GM19463 (cell line): Measurements from ENCODE around the gene AP5Z1.

Experiments used
- ATAC-seq: cut with Tn5 transposase; IDR thresholded peaks from one replicate; pipeline ENCODE4 v1.9.1; 2021; ENCODE audit warnings: mild to moderate bottlenecking, moderate library complexity; ENCODE audit not compliant: unreplicated experiment

Gene AP5Z1, protein sequence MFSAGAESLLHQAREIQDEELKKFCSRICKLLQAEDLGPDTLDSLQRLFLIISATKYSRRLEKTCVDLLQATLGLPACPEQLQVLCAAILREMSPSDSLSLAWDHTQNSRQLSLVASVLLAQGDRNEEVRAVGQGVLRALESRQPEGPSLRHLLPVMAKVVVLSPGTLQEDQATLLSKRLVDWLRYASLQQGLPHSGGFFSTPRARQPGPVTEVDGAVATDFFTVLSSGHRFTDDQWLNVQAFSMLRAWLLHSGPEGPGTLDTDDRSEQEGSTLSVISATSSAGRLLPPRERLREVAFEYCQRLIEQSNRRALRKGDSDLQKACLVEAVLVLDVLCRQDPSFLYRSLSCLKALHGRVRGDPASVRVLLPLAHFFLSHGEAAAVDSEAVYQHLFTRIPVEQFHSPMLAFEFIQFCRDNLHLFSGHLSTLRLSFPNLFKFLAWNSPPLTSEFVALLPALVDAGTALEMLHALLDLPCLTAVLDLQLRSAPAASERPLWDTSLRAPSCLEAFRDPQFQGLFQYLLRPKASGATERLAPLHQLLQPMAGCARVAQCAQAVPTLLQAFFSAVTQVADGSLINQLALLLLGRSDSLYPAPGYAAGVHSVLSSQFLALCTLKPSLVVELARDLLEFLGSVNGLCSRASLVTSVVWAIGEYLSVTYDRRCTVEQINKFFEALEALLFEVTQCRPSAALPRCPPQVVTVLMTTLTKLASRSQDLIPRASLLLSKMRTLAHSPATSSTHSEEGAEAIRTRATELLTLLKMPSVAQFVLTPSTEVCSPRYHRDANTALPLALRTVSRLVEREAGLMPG

GRCh38 chr7:4775250-4775847, at the start of gene AP5Z1:
TSS of gene AP5Z1 (plus strand) at chr7:4775623. CDS start at chr7:4775716, 93 bp downstream.
- peak; percentile 93 for ATAC-seq

DNA sequence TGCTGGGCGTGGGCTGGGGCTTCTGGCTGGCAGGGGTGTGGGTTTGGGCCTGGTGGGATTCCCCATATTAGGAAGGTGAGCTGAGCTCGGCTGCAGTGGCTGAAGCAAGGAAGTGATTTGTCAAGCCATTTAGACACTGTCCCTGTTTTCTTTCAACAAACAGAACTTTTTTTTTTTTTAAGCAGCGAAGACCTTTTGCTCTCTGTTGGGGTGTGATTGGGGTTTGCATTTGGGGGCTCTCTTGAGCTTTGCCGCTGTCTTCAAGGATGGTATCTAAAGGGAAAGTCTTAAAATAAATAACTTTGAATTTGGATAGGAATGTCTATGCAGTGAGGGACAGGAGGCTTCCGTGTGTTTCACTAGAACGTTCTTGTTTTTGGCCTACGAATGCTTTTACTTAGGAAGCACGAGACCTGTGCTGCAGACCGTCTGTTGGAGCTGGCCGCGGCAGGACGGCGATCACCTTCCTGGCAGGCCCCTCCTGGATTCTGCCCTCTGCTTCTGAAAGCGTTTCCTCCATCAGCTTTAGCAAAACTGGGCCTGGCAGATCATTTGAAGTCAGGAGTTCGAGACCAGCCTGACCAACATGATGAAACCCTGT, 49.5 kb upstream of the AP5Z1 start:
- ATAC-seq = no peak

DNA sequence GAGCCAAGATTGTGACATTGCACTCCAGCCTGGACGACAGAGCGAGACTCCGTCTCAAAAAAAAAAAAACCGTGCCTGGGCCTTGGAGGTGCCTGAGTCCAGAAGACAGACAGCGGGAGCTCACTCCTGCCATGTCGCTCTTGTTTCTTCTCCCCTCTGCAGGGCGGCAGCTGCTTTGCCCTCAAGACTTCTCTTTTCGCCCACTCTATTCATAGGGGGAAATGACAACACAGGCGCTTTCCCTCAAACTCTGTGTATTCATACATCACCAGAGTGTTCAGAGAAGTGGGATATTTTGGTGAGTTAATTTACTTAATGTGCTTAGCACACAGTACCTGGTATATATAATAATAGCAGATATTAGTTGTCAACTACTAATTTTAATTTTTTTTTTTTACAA, 48.9 kb upstream of the AP5Z1 start:
- ATAC-seq = no peak

GRCh38 chr7:4727914-4728705, 47.3 kb upstream of the AP5Z1 start:
- no peak for ATAC-seq

DNA sequence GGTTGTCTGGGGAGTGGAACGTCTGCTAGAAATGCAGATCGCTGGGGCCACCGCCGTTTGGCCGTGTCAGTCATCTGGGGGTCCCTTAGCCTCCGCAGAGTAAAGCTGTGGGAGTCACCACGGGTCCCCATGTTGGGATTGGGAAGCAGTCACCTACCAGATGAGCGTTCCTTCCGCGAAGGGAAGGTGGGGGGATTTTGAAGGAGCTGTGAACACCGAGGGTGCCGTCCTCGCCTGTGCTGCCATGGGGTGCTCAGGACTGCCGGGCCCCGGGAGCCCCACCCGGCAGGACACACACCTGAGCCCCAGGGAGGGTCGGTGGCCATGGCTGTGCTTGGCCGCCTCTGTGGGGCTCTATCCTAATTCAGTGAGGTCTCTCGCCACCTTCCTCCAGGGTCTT, 46.2 kb upstream of the AP5Z1 start:
- no peak for ATAC-seq

DNA sequence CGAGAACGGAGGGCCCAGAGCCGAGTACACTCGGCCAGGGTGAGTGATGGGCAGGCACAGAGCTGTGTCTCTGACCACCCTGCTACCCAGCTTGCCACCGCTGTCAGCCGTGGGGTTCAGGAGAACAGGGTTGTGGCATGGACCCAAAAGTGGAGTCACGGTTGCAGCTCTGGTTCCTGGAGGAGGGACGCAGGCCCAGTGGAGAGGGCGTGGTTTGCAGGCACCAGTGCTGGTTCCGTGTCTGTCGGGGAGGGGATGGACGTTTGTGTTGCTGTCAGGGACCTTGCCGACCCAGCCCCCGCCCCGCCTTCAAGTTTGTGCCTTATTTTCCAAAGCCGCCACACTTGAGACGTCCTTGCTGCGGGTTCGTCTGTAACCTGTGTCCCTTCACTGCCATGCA, 45.1 kb upstream of the AP5Z1 start:
- no peak for ATAC-seq

GRCh38 chr7:4730971-4731370, 44.5 kb upstream of the AP5Z1 start:
- ATAC-seq = no peak

- no peak for ATAC-seq
Measured at GRCh38 chr7:4731803-4732202, 43.6 kb upstream of the AP5Z1 start.

DNA sequence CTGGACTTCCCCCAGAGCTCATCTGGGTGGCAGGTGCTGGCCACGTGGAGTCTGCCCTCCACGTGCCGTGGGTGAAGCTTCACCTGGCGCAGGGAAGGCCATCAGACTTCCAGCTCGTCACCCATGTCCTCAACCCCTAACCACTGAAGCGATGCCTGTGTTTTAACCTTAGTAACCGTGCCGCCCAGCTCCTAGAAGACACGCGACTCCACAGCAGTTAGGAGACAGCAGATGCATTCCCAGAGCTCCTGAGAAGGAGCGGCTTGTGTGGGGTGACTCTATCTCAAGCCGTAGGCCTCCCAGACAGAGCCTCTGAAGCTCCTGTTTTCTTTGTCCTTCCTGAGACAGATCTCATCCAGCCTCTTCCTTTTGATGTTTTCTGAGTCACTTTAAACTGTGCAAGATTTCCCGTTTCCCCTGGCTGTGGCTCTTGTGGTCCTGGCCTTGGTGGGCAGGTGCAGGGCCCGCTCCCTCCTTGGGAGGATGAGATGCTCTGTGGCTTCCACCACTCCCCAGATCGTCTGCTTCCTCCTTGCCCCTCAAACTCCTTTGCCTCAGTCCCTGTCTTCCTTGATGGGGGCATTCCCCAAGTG, 41.4 kb upstream of the AP5Z1 start:
- no peak for ATAC-seq

DNA sequence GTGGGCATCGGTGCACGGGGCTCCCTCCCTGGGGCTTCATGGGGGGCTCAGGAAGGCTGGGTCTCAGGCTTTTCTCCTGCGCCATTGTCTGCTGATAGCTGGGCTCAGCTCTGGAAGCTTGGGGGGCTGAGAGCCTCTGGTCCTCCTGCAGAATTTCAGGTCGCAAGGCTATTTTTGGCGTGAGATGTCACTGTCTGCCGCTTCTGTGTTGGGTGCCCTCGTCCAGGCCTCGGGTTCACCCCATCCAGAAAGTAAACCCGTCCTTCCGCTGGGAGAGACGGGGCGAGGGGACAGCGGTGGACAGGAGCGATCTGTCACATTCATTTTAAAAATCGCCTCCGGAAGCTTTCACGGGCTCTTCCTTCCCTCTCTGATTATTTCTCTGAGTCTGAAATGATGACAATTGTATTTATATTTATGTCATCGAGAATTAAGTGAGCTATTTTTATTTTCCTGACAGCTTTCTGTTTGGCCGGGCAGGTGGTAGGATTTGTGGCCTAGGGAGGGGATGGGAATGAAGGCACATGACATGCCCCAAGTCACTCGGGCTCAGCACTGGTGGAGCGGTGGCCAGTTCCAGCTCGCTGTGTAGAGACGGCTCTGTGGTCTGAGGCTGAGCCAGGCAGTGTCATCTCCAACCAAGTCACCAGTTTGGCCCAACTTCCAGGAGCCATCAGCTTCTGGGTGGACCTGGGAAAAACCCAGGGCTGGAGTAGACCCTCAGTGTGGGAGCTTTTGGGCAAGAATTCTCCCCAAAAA, 40.7 kb upstream of the AP5Z1 start:
- ATAC-seq = no peak

DNA sequence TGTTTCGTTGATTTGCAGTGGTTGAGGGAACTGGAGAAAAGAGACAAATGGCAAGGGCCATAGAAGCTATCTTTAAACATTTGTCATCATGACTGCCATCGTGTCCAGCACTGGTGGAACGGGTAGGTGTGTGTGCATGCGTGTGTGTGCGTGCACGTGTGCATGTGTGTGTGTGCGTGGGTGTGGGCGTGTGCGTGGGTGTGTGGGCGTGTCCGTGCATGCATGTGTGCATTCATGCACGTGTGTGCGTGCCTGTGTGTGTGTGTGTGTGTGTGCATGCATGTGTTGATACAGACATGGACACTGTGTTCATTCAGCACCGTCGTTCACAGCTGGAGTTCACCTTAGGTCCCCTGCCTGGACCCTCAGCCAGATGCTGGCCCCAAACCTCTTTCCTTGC, 38.1 kb upstream of the AP5Z1 start:
- no peak for ATAC-seq

DNA sequence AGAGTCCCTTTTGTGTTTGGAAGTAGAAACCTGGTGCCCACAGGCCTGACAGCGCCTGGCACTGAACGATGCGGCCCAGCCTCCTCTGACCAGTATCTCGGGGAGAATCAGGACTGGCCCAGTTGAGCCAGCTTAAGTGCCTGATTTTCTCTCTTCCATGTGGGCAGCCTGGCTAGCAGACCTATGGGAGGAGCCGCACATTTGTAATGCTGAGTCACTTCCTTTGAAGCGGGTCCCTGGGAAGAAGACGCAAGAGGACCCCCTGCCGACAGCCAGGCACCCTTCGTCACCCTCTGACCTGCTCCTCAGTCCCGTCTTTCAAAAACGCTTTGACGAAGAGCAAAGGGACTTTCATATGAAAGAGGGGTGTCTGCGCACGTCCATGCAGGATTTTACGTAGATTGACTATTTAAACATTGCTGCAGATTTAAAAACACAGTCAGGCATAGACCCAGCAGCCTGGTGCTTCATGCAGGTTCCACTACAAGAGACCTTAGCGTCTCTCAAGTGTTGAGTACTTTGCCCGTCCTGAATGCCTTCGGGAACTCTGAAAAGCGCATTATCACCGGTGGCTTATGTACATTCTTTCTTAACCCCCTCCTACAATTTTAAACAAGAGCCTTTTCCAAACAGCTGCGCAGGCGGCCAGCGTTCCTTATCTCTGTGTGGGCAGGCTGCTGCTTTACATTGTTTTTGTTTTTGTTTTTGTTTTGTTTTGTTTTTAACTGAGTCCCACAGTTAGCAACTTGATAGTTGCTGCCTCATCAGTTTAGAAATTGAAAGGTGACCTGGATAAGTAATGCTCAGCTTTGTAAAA, 36.5 kb upstream of the AP5Z1 start:
- ATAC-seq = no peak

DNA sequence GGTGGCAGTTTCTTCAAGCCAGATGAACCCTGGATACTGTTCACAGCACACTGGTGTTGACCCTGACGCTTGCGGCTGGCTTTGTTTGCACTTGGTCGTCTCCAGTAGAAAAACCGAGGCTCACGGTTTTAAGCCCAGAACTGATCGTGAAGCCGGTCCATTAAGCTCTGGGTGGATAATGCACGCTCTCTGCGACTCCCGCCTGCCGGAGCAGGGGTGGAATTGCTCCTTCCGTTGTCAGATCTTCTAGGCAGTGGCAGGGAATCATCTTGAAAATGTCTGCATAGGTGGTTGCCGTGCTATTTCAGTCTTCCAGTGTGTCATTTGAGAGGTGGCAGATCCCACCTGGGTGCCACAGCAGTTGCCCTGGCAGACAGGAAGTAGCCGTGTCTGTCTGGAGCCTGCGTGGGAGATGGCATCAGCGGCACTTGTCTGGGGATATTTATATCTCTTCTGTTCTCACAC, 35.9 kb upstream of the AP5Z1 start:
- ATAC-seq = no peak

- ATAC-seq = no peak
Measured at GRCh38 chr7:4740796-4741195, 34.6 kb upstream of the AP5Z1 start.

DNA sequence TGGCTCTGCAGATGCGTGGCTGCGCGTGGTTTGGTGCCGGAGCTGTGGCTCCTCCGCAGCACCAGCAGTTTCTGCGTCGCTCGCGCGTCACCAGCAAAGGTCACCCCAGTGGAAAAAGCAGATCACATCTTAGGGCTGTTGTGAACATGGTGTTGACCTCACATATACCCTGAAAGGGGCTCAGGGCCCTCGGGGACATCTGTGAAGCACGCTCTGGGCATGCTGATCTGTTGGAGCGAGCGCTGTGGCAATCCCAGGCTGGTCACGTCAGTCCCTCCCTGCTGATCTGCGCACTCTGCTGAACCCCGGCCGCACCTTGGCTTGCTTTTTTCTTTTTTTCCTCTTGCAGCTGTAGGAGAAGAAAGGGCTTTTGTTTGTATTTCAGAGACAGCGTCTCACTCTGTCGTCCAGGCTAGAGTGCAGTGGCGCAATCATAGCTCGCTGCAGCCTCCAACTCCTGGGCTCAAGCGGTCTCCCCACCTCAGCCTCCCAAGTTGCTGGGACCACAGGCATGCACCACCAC, 33.3 kb upstream of the AP5Z1 start:
- no peak for ATAC-seq

- no peak for ATAC-seq
Measured at GRCh38 chr7:4742852-4743251, 32.6 kb upstream of the AP5Z1 start.

GRCh38 chr7:4744391-4745264, 30.8 kb upstream of the AP5Z1 start:
- peak; percentile 81 for ATAC-seq
